IPS-20b (cell line): Measurements from ENCODE around the gene TMEM259.

ENCODE experiments used
- H3K27ac ChIP-seq: one replicate; pipeline ENCODE4 v1.5.1; 2013; ENCODE audit warnings: low read length
- H3K27me3 ChIP-seq: 2 replicates; pipeline ENCODE4 v1.6.1; 2013; ENCODE audit warnings: mild to moderate bottlenecking, low read length, inconsistent platforms; ENCODE audit not compliant: insufficient read depth
- H3K36me3 ChIP-seq: 2 replicates; pipeline ENCODE4 v1.6.1; 2013; ENCODE audit warnings: low read depth, mild to moderate bottlenecking, inconsistent platforms, low read length, moderate library complexity; ENCODE audit not compliant: insufficient read depth
- H3K4me1 ChIP-seq: 2 replicates; pipeline ENCODE4 v1.6.1; 2013; ENCODE audit warnings: mild to moderate bottlenecking, control low read depth, inconsistent platforms, low read length, moderate library complexity; ENCODE audit not compliant: insufficient read depth
- H3K4me3 ChIP-seq: 2 replicates; pipeline ENCODE4 v1.5.1; 2013; ENCODE audit warnings: mild to moderate bottlenecking, low read length, inconsistent platforms
- H3K9ac ChIP-seq: 2 replicates; pipeline ENCODE4 v1.6.1; 2013; ENCODE audit warnings: low read depth, mild to moderate bottlenecking, inconsistent platforms, low read length, moderate library complexity
- H3K9me3 ChIP-seq: 2 replicates; pipeline ENCODE4 v1.6.1; 2013; ENCODE audit warnings: mild to moderate bottlenecking, low read depth, low read length, inconsistent platforms; ENCODE audit not compliant: insufficient read depth

TMEM259 gene

GRCh38 chr19:1053176-1054101 lies 32.5 kb upstream of the TMEM259 start:
- Histone ChIP-seq H3K4me3 (no peak overlapping the region), H3K9me3 (no peaks in the 10 kb centered on the region), H3K4me1 (no peaks in the 10 kb centered on the region), H3K9ac (no peak overlapping the region), H3K27me3 (no peaks in the 10 kb centered on the region), H3K27ac (no peak overlapping the region), H3K36me3 (no peaks in the 10 kb centered on the region)

GRCh38 chr19:1052349-1052975 lies 31.5 kb upstream of the TMEM259 start:
- Histone ChIP-seq H3K9me3 (no peaks in the 10 kb centered on the region), H3K27me3 (no peaks in the 10 kb centered on the region), H3K27ac (no peak overlapping the region), H3K9ac (no peak overlapping the region), H3K36me3 (no peaks in the 10 kb centered on the region), H3K4me3 (no peak overlapping the region), H3K4me1 (no peaks in the 10 kb centered on the region)

GRCh38 chr19:1051791-1052190 lies 30.9 kb upstream of the TMEM259 start:
- Histone ChIP-seq H3K27me3 (no peaks in the 10 kb centered on the region), H3K9ac (no peak overlapping the region), H3K9me3 (no peaks in the 10 kb centered on the region), H3K4me3 (no peak overlapping the region), H3K27ac (no peak overlapping the region), H3K4me1 (no peaks in the 10 kb centered on the region), H3K36me3 (no peaks in the 10 kb centered on the region)

- H3K4me1 ChIP-seq, result no peaks in the 10 kb centered on the region
- H3K27ac ChIP-seq, result no peak overlapping the region
- H3K27me3 ChIP-seq, result no peaks in the 10 kb centered on the region
- no peaks in the 10 kb centered on the region for H3K36me3 ChIP-seq
- H3K9ac ChIP-seq, result no peak overlapping the region
- no peaks in the 10 kb centered on the region for H3K9me3 ChIP-seq
- no peak overlapping the region for H3K4me3 ChIP-seq
Measured at GRCh38 chr19:1050989-1051788, 30.3 kb upstream of the TMEM259 start.

- Histone ChIP-seq H3K4me1 (no peaks in the 10 kb centered on the region), H3K27me3 (no peaks in the 10 kb centered on the region), H3K4me3 (no peak overlapping the region), H3K9me3 (no peaks in the 10 kb centered on the region), H3K27ac (no peak overlapping the region), H3K9ac (no peak overlapping the region), H3K36me3 (no peaks in the 10 kb centered on the region)
Measured at GRCh38 chr19:1049800-1050199, 28.9 kb upstream of the TMEM259 start.

GRCh38 chr19:1049106-1049505 lies 28.2 kb upstream of the TMEM259 start:
- Histone ChIP-seq H3K4me1 (no peaks in the 10 kb centered on the region), H3K36me3 (no peaks in the 10 kb centered on the region), H3K4me3 (no peak overlapping the region), H3K27ac (no peak overlapping the region), H3K9ac (no peak overlapping the region), H3K9me3 (no peaks in the 10 kb centered on the region), H3K27me3 (no peaks in the 10 kb centered on the region)

- H3K9ac ChIP-seq, result no peak overlapping the region
- no peak overlapping the region for H3K27ac ChIP-seq
- H3K27me3 ChIP-seq, result no peaks in the 10 kb centered on the region
- H3K36me3 ChIP-seq, result no peaks in the 10 kb centered on the region
- H3K9me3 ChIP-seq, result no peaks in the 10 kb centered on the region
- no peaks in the 10 kb centered on the region for H3K4me1 ChIP-seq
- H3K4me3 ChIP-seq, result no peak overlapping the region
Measured at GRCh38 chr19:1047696-1048147, 26.8 kb upstream of the TMEM259 start.

GRCh38 chr19:1046836-1047695 lies 26.1 kb upstream of the TMEM259 start:
- Histone ChIP-seq H3K9ac (no peak overlapping the region), H3K4me3 (no peak overlapping the region), H3K4me1 (no peaks in the 10 kb centered on the region), H3K27ac (no peak overlapping the region), H3K27me3 (no peaks in the 10 kb centered on the region), H3K36me3 (no peaks in the 10 kb centered on the region), H3K9me3 (no peaks in the 10 kb centered on the region)

- Histone ChIP-seq H3K36me3 (no peaks in the 10 kb centered on the region), H3K27ac (no peak overlapping the region), H3K27me3 (no peaks in the 10 kb centered on the region), H3K4me1 (no peaks in the 10 kb centered on the region), H3K9ac (no peak overlapping the region), H3K9me3 (no peaks in the 10 kb centered on the region), H3K4me3 (no peak overlapping the region)
Measured at GRCh38 chr19:1046117-1046626, 25.2 kb upstream of the TMEM259 start.

GRCh38 chr19:1045247-1045603 lies 24.3 kb upstream of the TMEM259 start:
- no peaks in the 10 kb centered on the region for H3K36me3 ChIP-seq

More at GRCh38 chr19:1045247-1045603, 24.3 kb upstream of the TMEM259 start:
- no peaks in the 10 kb centered on the region for H3K27me3 ChIP-seq
- no peak overlapping the region for H3K4me3 ChIP-seq
- no peak overlapping the region for H3K27ac ChIP-seq
- H3K4me1 ChIP-seq, result no peaks in the 10 kb centered on the region; the same call in 1 of the 2 replicates
- no peaks in the 10 kb centered on the region for H3K9me3 ChIP-seq
- no peak overlapping the region for H3K9ac ChIP-seq
